AG04450 (cell line): ENCODE data around the gene EXOC3L2. TPM values are rescaled to one million over a fixed set of nuclear protein-coding genes. Genes with fewer than 3 reads are reported as not detected.
A peak's percentile ranks its signal among the peaks of the same experiment; 100 is the strongest.

Source experiments
- CTCF ChIA-PET: fragments of 300-600, 350-600 bp; formaldehyde crosslinking; extraction: SDS; loops from one replicate; lab custom pipeline; 2022; ENCODE audit warnings: antibody characterized with exemption, inconsistent platforms; lab: Charles Lee
- POLR2A ChIA-PET: fragments of 350-600 bp; formaldehyde crosslinking; extraction: SDS; loops from one replicate; lab custom pipeline; 2021; ENCODE audit warnings: antibody characterized with exemption, inconsistent platforms; lab: Yijun Ruan, JAX
- DNase-seq: peaks from one replicate; pipeline ENCODE4 v3.0.0-alpha.2; 2011; ENCODE audit warnings: low read depth, low spot score
- H3K27ac ChIP-seq: one replicate; pipeline ENCODE4 v1.5.1; 2012; ENCODE audit warnings: low read depth, low read length, control low read depth
- H3K27me3 ChIP-seq: one replicate; pipeline ENCODE4 v1.6.0; 2012; ENCODE audit warnings: low read length; ENCODE audit not compliant: control insufficient read depth, insufficient read depth
- H3K4me3 ChIP-seq: 2 replicates; pipeline ENCODE4 v1.5.1; 2011; ENCODE audit warnings: mild to moderate bottlenecking, low read depth, low read length, control low read depth
- H3K9me3 ChIP-seq: 2 replicates; pipeline ENCODE4 v1.5.1; 2012; ENCODE audit warnings: low read length; ENCODE audit not compliant: control insufficient read depth, insufficient read depth
- CTCF ChIP-seq: IDR thresholded peaks from 2 replicates; pipeline ENCODE4 v1.5.1; 2011; ENCODE audit warnings: low read depth, low read length, control low read depth, inconsistent platforms
- polyA plus RNA-seq: library from polyadenylated mRNA; depleted of rRNA; stranded (reverse); fragments of >200 nt; gene quantifications from 2 replicates; pipeline ENCODE4 v1.2.3, GENCODE V29; 2011

The EXOC3L2 gene
- polyA plus RNA-seq, 1 experiment, result not detected

GRCh38 chr19:45211751-45212381, 33.3 kb downstream of the EXOC3L2 start:
- no peak for TF ChIP-seq CTCF
- Histone ChIP-seq H3K27me3 (peaks cover 22% of the 10 kb centered on the region), H3K9me3 (no peaks in the 10 kb centered on the region; the same call in 1 of the 2 replicates), H3K27ac (no peak overlapping the region), H3K4me3 (no peak overlapping the region)
- ChIA-PET CTCF (no interaction called here), POLR2A (interaction anchor here (0.6 kb wide), 1 partner anchor 34 kb away, joined by 5 read pairs; no protein-coding TSS in a partner anchor)
- DNase-seq, result no peak

GRCh38 chr19:45206328-45206727, 38.9 kb downstream of the EXOC3L2 start:
- ChIA-PET CTCF (no interaction called here), POLR2A (no interaction called here)
- Histone ChIP-seq H3K4me3 (no peak overlapping the region), H3K9me3 (no peaks in the 10 kb centered on the region), H3K27me3 (peaks cover 11% of the 10 kb centered on the region), H3K27ac (no peak overlapping the region)
- no peak for TF ChIP-seq CTCF
- DNase-seq, result no peak

GRCh38 chr19:45205810-45206209, 39.4 kb downstream of the EXOC3L2 start:
- ChIA-PET POLR2A (no interaction called here), CTCF (no interaction called here)
- no peaks in the 10 kb centered on the region for H3K9me3 ChIP-seq
- H3K27me3 ChIP-seq, result peaks cover 10% of the 10 kb centered on the region
- no peak for TF ChIP-seq CTCF
- no peak overlapping the region for H3K4me3 ChIP-seq
- DNase-seq, result no peak
- no peak overlapping the region for H3K27ac ChIP-seq

GRCh38 chr19:45202637-45203036, 42.6 kb downstream of the EXOC3L2 start:
- no peak for TF ChIP-seq CTCF
- Histone ChIP-seq H3K27me3 (peaks cover 15% of the 10 kb centered on the region), H3K9me3 (no peaks in the 10 kb centered on the region), H3K27ac (no peak overlapping the region), H3K4me3 (no peak overlapping the region)
- CTCF ChIA-PET, result no interaction called here
- POLR2A ChIA-PET, result interaction anchor here (0.6 to 0.7 kb wide), 2 partner anchors 8 to 10 kb away, joined by 3 to 8 read pairs; no protein-coding TSS in a partner anchor
- DNase-seq, result no peak

- DNase-seq, result no peak
- CTCF ChIA-PET, result interaction anchor here (0.6 to 1.6 kb wide), 7 partner anchors 17 to 244 kb away, joined by 3 to 16 read pairs (median 4); no protein-coding TSS in a partner anchor
- Histone ChIP-seq H3K9me3 (no peaks in the 10 kb centered on the region), H3K4me3 (no peak overlapping the region), H3K27ac (no peak overlapping the region), H3K27me3 (peaks cover 12% of the 10 kb centered on the region)
- POLR2A ChIA-PET, result interaction anchor here (0.6 kb wide), 1 partner anchor 1470 kb away, joined by 9 read pairs; no protein-coding TSS in a partner anchor
- peak; percentile 53 for TF ChIP-seq CTCF
Measured at GRCh38 chr19:45200568-45200967, 44.6 kb downstream of the EXOC3L2 start.
